Measurements from ENCODE around the gene WIPF3.

The WIPF3 gene, protein sequence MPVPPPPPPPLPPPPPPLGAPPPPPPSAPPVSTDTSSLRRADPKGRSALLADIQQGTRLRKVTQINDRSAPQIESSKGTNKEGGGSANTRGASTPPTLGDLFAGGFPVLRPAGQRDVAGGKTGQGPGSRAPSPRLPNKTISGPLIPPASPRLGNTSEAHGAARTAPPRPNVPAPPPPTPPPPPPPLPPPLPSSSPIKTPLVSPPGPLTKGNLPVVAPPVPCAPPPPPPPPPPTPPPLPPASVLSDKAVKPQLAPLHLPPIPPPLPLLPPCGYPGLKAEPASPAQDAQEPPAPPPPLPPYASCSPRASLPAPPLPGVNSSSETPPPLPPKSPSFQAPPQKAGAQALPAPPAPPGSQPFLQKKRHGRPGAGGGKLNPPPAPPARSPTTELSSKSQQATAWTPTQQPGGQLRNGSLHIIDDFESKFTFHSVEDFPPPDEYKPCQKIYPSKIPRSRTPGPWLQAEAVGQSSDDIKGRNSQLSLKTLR

DNA sequence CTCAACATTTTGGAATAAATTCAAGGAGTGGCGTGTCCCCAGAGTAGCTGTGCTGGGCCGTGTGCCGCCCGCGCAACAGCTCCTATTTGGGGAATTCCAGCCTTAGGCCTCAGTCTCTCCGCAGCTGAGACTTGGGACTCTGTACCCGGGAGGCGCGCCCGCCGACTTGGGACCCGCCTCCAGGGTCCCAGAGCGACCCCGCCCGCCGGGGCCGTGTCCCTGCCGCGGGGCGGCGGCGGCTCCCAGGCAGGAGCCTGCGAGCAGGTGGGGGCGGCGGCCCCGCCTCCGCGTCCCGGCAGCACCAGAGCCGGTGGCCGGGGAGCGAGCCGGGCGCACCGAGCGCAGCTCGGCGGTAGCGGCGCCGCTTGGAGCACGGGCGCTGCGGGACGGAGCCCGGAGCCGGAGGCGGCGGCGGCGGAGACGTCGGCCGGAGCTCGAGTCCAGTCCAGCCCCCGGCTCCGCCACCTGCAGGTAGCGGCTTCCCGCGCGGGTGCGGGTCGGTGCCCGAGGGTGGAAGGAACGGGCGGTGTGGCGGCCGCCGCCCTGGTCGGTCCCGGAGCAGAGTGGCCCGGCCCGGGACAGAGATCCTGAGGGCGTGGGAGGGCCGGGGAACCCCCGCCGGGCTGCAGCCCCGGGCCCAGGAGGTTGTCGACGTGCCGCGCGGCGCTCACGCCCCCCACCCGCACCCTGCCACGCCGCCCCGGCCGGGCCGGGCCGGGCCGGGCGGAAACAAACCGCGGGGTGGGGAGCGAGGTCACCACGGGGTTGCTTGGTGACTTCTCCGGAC, at the start of gene WIPF3:
Gene WIPF3, plus strand, starts transcription at position 301 of the 787 bp plus-strand sequence. CDS start 28,217 bp downstream, outside the sequence.
- DNase-seq (ENCODE audit: low spot score), result peak; percentile 53

DNA sequence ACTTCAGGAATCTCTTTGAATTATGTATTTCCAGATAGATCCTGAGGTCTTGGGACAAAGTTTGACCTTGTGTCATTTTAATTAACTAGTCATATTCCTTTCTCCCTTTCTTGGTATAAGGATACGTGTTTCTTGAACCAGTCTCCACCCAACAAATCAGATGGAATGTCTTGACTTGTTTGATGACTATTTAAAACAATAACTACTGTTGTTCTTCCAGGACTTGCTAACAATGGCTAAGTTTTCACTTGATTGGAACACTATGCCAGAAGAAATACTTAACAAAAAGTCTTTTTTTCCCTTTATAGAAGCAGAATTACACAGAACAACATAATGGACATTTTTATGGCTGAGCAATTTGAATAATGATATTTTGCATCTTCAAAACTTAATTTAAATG, 43.0 kb upstream of the WIPF3 start:
- DNase-seq (ENCODE audit: low spot score), result no peak

DNA sequence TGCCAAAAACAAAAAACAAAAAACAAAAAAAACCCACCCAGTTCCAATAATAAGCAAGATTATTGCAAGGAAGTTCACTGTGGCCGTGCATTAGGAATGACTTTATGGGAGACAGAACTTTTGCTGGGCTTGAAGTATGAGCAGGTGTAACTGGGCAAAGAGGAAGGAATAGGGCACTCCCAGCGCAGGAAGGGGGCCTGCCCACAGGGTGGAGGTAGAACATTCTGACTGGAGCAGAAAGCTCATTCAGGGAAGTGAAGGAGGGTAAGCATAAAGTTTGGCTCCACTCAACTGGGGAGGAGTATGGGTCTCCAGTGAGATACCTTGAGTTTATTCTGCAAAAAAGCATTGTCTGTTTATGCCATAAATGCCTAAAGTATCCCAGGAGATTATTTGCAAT, 42.1 kb upstream of the WIPF3 start:
- DNase-seq (ENCODE audit: low spot score), result no peak

DNA sequence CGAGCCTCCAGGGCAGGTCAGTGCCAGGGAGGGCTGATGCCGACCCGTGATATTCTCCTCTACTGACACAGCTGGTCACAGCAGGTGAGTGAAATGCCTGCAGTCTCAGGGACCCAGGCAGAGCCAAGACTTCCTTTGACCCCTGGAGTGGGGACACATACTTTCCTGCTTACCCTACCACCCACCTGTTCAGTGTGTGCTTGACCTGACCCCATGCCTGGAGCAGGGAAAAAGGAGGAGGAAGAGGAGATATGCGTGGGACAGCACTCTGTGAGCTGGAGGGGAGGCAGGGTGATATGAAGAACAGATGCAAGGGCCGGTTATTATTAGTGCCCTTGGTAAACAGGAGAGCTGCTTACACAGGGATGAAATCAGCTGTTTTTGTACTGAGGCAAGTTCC, 40.8 kb upstream of the WIPF3 start:
- DNase-seq (ENCODE audit: low spot score), result no peak

DNA sequence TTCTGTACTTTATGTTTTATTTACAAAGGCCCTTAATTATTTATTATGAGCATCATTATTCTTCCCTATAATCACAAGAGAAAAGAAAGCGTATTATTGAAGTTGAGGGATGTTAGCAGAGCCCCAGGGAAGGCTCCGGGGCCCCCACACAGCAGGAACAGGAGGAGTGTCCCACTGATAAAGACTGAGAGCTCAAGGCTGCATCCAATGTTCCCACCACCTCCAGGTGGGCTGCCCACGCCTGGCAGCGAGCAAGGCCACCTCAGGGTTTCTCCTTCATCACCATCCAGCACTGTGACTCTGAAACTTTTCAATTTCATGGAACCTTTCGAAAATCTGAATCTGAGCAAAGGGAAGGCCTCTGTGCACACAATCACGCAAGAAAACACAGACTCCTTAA, 35.9 kb upstream of the WIPF3 start:
- DNase-seq (ENCODE audit: low spot score), result no peak

DNA sequence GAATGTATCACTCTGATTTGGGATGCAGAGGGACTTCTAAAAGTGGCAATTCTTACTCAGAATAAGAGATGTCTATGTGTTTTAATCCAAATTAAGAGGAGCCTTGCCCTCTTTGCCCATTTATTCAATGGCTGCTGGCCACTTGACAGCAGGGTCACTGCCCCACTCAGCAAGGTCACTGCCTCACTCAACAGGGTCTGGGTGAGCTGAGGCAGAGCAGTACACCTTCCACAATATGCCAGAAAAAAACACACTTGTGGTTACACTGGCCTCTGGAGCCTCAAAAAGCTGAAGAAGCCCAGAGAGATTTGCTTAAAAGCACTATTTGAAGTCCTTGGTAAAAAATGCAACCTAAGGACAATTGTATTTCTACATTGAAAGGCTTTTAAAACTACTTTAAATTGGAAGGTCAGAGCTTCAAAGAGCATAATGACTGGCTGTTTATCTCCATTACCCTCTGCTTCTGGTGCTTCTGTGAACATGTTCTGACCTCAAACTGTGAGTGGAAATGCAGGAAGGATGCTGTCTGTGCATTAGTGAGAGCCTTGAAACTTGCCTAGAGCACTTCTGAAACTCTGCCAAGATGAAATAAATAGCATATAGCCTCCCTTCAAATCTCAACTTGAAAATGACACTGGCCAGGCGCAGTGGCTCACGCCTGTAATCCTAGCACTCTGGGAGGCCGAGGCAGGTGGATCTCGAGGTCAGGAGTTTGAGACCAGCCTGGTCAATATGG, 35.1 kb upstream of the WIPF3 start:
- no peak for DNase-seq (ENCODE audit: low spot score)

DNA sequence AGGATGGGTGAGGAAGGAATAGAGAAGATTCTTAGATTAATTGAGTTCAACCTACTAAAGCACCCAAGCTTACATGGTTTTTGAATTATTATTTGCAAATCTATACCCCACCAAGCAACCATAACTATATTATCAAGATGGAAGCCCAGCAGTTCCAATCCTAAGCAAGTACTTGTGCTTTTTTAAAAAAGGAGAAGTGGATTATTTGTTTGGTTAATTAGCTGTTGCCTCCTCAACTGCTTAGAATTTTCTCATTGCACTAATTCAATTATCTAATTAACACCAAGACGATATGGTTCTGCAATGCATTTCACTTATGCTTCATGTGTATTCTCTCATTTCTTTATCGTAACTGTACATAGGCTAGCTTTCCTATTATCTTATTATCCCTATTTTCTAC, 27.3 kb upstream of the WIPF3 start:
- DNase-seq (ENCODE audit: low spot score), result no peak

DNA sequence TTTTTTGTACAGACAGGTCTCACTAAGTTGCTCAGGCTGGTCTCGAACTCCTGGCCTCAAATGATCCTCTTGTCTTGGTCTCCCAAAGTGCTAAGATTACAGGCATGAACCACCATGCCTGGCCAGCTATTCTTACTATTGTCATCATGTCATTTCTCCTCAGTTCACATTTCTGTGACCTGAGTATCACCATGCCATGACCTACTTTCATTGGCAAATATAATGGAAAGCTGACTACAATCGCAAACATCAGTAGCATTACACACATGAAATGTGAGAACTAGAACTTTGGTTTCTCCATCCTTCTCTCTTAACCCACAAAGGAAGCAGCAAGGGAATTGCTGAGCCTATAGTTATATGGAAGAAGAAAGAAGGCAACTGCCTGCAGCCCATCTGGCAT, 26.0 kb upstream of the WIPF3 start:
- DNase-seq (ENCODE audit: low spot score), result no peak

DNA sequence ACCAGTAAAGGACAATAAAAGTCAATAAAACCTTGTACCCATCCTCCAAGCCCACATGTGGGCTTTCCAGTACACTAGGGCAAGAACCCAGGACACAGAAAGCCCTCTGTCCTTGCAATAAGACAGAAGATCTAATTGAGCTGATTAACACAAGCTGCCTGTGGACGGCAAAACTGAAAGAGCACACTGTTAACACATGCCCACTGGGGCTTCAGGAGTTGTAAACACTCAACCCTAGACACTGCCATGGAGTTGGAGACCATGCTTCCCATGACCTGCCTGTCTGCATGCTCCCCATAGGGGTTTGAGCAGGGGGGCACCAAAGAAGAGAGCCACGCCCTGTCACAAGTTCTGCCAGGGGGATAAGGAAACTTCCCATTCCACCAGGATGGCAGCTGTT, 22.6 kb upstream of the WIPF3 start:
- no peak for DNase-seq (ENCODE audit: low spot score)

DNA sequence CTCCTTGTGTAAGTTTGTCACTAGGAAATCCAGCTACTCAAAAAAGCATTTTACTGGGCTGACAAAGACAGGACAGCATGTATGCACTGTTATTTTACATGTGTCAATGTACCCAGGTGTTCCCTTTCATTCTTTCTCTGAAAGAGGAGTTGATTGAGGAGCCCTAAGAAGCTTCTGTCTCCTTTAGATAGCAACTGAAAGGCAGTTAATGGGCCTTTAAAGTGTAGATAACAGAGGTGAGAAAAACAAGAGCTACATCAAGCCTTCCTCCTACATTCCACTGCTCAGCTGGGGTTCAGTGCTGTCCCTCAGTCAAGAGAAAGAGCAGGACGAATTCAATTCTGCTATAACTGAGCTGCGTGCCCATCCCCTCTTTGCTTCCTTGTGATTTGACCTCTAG, 12.8 kb upstream of the WIPF3 start:
- DNase-seq (ENCODE audit: low spot score), result no peak

DNA sequence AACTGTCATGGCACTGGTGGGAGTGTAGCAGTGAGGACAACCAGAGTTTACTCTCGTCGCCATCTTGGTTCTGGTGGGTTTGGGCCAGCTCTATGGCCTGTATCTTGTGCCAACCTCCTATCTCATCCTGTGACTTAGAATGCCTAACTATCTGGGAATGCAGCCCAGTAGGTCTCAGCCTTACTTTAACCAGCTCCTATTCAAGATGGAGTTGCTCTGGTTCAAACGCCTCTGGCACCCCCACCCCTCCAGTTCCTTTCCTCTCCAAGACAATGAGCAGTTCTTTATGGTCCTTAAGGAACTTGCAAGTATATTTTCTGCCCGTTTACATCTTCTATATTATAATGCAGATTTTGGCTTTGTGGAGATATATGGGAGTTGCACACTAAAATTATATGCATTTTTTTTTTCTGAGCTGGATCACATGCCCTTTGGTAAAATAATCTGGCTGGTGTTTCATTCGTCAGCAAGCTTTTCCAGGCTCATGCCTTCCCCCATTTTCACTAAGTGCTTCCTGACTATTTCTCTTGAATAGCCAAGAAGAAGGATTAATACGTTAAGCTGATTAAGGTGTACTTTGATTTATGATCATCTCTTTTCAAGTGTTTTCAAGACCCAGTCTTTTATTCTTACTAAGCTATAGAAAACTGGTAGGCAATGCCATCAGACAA, 11.2 kb upstream of the WIPF3 start:
- DNase-seq (ENCODE audit: low spot score), result no peak

DNA sequence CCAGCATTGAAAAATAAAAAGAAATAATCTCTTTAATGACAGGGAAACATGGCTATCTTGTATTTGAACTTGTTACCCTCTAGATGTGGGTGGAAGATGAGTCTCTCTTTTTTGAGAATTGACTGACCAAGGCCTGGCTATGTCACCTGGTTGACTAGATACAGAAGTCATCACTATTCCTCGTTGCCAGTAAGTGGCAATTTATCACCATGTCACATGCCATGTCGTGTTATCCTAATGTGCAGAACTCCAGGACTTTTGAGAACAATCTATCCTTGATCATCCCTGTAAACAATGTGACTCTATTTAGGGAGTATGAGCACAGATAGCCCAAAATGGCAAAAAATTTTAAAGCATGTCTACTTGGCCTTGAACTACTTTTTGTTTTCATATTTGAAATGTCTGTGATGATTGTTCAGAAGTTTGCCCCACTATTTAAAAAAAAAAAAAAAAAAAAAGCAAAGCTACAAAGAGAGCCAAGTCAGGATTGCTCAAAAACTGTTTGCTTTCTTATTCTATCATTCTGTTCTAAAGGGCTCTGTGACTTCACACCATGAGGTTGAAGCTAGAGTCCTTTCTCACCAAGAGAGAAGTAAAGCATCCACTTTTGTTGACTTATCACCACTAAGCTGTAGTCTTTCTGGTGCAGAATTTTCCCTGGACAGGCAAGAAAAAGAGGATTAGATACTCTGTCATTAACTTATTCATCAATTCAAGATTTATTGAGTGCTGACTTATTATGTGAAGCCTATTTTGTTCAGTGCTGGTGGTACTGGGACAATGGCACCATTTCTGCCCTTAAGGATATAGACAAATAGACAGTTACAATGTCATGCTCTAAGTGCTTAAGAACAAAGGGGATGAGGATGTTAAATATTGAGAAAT, 10.4 kb upstream of the WIPF3 start:
- DNase-seq (ENCODE audit: low spot score), result no peak

DNA sequence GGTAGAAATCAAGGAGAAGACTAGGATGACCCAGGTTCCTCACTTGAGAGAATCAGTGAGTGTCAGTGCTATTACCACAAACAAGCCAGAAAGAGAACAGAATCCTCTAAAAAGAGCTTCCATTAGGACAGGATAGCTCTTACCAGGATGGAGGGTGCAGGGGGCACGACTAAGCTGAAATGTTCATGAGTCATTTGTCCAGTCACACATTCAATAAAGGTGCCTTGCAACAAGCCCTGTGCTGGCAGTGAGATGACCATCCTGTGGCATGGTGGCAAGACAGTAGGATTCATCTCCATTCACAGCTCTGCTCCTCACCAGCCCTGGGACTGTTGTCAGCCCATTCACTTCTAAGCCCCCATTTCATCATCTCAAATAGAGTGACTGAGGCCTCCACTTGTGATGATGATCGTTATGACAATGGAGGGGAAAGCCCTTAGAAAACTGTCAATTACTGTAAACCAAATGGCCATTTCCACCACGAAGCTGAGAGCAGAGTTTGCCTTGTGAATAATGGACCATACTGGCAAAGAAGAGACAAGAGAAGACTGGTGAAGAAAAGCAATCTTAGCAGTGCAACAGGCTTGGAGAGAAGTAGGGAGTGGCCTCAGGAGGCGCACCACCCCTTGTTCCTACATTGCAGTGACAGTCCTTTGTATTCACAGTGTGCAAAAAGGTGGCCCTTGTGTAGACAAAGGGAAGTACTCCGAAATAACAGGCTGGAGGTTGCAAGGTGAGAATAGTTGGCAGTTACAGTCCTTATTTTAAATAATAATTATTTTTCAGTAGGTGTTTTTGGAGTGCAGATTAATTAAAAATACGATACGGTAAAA, 9.0 kb upstream of the WIPF3 start:
- DNase-seq (ENCODE audit: low spot score), result no peak

DNA sequence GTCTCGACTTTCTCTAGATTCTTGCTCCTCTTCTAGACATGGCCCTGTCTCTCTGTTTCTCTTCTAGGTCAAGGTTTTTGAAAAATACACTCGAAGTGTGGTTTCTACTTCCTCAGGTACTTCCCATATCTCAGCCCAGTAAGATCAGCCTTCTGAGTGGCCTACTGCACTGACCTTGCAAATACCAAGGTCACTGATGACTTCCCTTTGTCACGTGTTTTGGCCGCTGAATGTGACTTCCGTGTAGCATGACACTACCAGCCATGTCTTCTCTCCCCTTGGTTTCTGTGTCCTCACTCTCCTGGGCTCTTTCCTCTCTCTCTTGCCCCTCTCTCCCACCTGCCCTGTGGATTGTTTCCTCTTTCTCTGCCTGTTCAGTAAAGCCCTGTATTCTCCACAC, 7.9 kb upstream of the WIPF3 start:
- no peak for DNase-seq (ENCODE audit: low spot score)

DNA sequence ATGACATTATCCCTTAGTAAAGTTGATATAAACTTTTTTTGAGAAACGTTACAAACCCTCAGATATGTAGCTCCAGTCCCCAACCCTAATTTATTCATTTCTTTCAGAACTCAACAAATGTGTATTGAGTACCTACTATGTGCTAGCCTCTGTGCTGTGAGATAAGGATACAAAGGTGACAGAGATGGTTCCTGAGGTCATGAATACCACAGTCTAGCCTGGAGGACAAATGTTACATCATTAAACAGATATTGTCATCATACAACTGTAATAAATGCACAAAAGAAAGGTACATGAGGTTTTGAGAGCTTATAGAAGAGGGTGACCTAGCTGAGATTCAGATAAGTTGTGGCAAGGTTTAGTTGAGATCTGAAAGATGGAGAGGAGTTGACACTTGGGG, 4.4 kb upstream of the WIPF3 start:
- no peak for DNase-seq (ENCODE audit: low spot score)

DNA sequence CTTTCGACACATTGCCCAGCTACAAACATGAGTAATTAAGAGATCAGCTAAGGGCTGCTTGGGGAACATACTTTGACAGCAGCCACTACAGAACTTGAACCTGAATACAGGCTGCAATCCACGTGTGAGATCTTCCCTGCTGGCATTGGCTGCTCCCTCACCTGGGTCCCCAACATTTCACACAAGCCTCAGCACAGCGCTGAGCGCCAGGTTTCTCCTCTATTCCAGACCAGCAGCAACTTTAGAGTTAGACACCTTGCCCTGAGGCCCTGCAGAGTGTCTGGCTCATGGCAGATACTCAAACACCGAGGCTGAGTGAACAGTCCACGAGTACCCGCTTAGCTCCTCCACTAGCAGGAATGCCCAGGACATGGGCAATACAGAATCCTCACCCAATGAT, 1.3 kb upstream of the WIPF3 start:
- no peak for DNase-seq (ENCODE audit: low spot score)

DNA sequence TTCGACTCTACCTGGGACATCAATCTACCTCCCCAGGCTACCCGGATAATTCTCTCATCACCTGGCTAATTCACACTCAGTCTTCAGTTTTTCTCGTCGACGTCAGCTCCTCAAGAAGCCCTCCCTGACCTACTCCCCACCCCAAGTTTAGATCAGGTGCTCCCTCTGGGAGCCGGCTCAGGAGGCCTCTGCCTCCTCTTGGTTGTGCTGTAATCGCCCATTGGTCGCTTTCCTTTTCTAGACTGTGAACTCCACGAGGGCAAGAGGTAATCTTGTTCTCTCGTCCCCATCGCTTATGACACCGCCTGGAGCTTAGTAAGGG, 461 bp upstream of the WIPF3 start:
- no peak for DNase-seq (ENCODE audit: low spot score)

DNA sequence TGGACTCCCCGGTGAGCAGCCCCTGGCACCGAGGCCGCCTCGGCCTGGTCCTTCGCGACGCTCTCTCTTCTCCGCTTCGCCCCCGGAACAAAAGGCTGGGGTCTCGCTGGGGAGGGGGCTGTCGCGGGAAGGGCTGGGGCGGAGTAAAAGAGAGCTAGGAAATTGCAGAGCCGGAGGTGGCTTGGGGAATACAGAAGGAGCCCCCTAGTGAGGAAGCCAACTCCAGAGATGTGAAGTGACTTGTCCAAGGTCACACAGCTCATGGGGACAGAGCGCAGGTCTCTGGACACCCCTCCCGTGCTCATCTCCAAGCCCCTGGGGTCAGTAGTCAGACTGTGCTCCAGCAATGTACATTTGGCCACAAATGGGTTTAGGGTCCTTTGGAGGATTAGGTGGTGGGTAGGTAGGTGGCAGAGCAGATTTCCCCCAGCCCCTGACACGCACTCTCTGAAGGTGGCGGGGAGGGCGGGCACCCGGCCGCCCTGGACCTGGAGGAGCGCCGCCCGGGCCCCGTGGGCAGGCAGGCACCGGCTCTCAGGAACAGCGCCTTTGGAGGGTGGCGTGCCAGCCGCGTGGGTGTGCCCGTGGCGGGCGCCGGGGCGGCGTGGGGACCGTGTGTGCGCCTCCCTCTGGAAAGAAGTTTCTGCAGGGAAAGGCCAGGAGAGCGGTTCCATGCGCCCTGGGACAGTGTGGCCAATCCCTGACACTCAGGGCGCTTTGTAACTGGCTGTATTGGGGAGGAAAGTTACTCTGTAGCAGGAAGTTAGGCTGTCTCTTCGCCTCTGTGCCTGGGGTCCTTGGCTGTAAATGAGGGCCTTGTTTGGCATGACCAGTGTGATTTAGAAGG, 910 bp downstream of the WIPF3 start:
- peak; percentile 32 for DNase-seq (ENCODE audit: low spot score)

DNA sequence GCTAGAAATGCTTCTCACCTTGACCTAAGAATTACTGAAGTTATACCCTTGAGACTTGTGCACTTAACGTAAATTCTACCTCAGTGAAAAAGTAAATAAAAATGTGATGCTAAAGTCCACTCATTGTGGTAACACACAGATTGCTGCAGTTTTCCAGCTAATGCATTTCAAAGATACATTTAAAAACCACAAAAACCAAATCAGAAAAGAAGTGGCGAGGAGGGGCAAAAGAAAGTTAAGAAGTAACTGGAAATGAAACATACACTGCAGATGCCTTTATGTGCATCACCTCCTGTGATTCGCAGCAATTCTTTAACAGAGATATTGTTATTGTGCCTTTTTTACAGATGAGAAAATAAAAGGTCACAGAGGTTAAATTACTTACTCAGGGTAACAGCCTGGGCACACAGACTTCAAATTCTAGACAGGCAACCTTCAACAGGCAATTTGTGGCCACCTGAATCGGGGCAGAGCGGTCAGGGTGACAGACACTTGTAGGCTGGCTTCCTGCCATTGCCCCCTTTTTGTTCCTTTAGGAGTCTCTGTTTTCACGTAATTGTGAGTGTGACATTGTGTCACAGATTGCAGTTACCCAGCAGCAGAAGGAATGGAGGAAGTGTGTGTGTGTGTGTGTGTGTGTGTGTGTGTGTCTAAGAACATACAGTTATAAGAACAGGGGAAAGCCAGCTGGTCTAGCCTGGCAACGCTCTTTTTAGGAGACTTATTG, 1.9 kb downstream of the WIPF3 start:
- no peak for DNase-seq (ENCODE audit: low spot score)

Measured in GM03348 (cell line).